ENCODE results near the gene ICA1. TPM values are rescaled to one million over a fixed set of nuclear protein-coding genes. Genes with fewer than 3 reads are reported as not detected.
A peak's percentile ranks its signal among the peaks of the same experiment; 100 is the strongest.

Gene ICA1
- total RNA-seq, 2 experiments from 2014 or later = 0.57 to 1.0 TPM

- POLR2A ChIA-PET = no interaction called here
- Mint-ChIP-seq H3K4me1 (peaks cover 2% of the 10 kb centered on the region), H3K27me3 (peaks cover 7% of the 10 kb centered on the region), H3K9me3 (ENCODE audit: low read depth) (no peaks in the 10 kb centered on the region), H3K27ac (no peak overlapping the region), H3K36me3 (ENCODE audit: low read depth) (no peaks in the 10 kb centered on the region), H3K4me3 (no peak overlapping the region)
- intact Hi-C loops (cut with DNase I, micrococcal nuclease) = no loop called here
- CTCF ChIA-PET = interaction anchor here (0.6 to 2.0 kb wide), 2 partner anchors 75 to 309 kb away, joined by 3 to 10 read pairs; no protein-coding TSS in a partner anchor
- DNase-seq (no peak), ATAC-seq (no peak)
These were observed 40.9 kb downstream of the ICA1 start for GRCh38 chr7:8221101-8221495.

GRCh38 chr7:8220376-8221100 is 41.4 kb downstream of the ICA1 start:
- no peak for DNase-seq
- no peaks in the 10 kb centered on the region for H3K9me3 Mint-ChIP-seq (ENCODE audit: low read depth)
- CTCF ChIA-PET = interaction anchor here (0.6 to 2.0 kb wide), 2 partner anchors 76 to 308 kb away, joined by 3 to 10 read pairs; no protein-coding TSS in a partner anchor
- H3K4me1 Mint-ChIP-seq = peaks cover 2% of the 10 kb centered on the region
- H3K27ac Mint-ChIP-seq = no peak overlapping the region
- no peak overlapping the region for H3K4me3 Mint-ChIP-seq
- intact Hi-C loops (cut with DNase I, micrococcal nuclease) = no loop called here
- no peak for ATAC-seq
- H3K36me3 Mint-ChIP-seq (ENCODE audit: low read depth) = no peaks in the 10 kb centered on the region
- H3K27me3 Mint-ChIP-seq = peaks cover 5% of the 10 kb centered on the region
- POLR2A ChIA-PET = no interaction called here

GRCh38 chr7:8217200-8218068 is 44.5 kb downstream of the ICA1 start:
- intact Hi-C loops (cut with DNase I, micrococcal nuclease) = loop anchor here (1.0 to 10.0 kb wide), 13 partner anchors 79 to 1253 kb away; partner anchors contain the start of gene MIOS (in 1 of the 2)
- Mint-ChIP-seq H3K9me3 (ENCODE audit: low read depth) (no peaks in the 10 kb centered on the region), H3K36me3 (ENCODE audit: low read depth) (no peaks in the 10 kb centered on the region), H3K4me1 (peaks cover 2% of the 10 kb centered on the region), H3K27ac (no peak overlapping the region), H3K4me3 (no peak overlapping the region), H3K27me3 (no peaks in the 10 kb centered on the region)
- peak; percentile 49 for ATAC-seq
- CTCF ChIA-PET = interaction anchor here (0.6 to 3.1 kb wide), 21 partner anchors 8 to 697 kb away, joined by 3 to 21 read pairs (median 3); partner anchors contain the start of genes RPA3 and UMAD1
- POLR2A ChIA-PET = interaction anchor here (0.7 kb wide), 1 partner anchor 291 kb away, joined by 3 read pairs; no protein-coding TSS in a partner anchor
- DNase-seq = no peak

GRCh38 chr7:8216334-8216690 is 45.7 kb downstream of the ICA1 start:
- Mint-ChIP-seq H3K27me3 (no peaks in the 10 kb centered on the region), H3K4me1 (peaks cover 2% of the 10 kb centered on the region), H3K9me3 (ENCODE audit: low read depth) (no peaks in the 10 kb centered on the region), H3K27ac (no peak overlapping the region), H3K4me3 (no peak overlapping the region), H3K36me3 (ENCODE audit: low read depth) (no peaks in the 10 kb centered on the region)
- no peak for ATAC-seq
- DNase-seq = no peak
- POLR2A ChIA-PET = no interaction called here
- CTCF ChIA-PET = interaction anchor here (0.9 to 3.1 kb wide), 14 partner anchors 8 to 1113 kb away, joined by 3 to 21 read pairs (median 4); no protein-coding TSS in a partner anchor
- intact Hi-C loops (cut with DNase I, micrococcal nuclease) = loop anchor here (2.0 to 10.0 kb wide), 9 partner anchors 80 to 1252 kb away; partner anchors contain the start of gene MIOS (in 1 of the 2)

- H3K36me3 Mint-ChIP-seq (ENCODE audit: low read depth) = no peaks in the 10 kb centered on the region
- ATAC-seq (no peak), DNase-seq (no peak)
- H3K9me3 Mint-ChIP-seq (ENCODE audit: low read depth) = no peaks in the 10 kb centered on the region
- intact Hi-C loops (cut with DNase I, micrococcal nuclease) = loop anchor here (2.0 to 10.0 kb wide), 9 partner anchors 81 to 1251 kb away; partner anchors contain the start of gene MIOS (in 1 of the 2)
- peaks cover 2% of the 10 kb centered on the region for H3K4me1 Mint-ChIP-seq
- no peak overlapping the region for H3K27ac Mint-ChIP-seq
- ChIA-PET CTCF (interaction anchor here (0.9 to 3.1 kb wide), 14 partner anchors 10 to 1112 kb away, joined by 3 to 21 read pairs (median 4); no protein-coding TSS in a partner anchor), POLR2A (no interaction called here)
- H3K27me3 Mint-ChIP-seq = no peaks in the 10 kb centered on the region
- H3K4me3 Mint-ChIP-seq = no peak overlapping the region
These were observed 46.2 kb downstream of the ICA1 start for GRCh38 chr7:8215648-8216333.

- Mint-ChIP-seq H3K36me3 (ENCODE audit: low read depth) (no peaks in the 10 kb centered on the region), H3K4me3 (no peak overlapping the region), H3K9me3 (ENCODE audit: low read depth) (no peaks in the 10 kb centered on the region), H3K27ac (peak overlapping the region; percentile 14), H3K4me1 (peaks cover 2% of the 10 kb centered on the region), H3K27me3 (no peaks in the 10 kb centered on the region)
- ATAC-seq (peak; percentile 61), DNase-seq (no peak)
- intact Hi-C loops (cut with DNase I, micrococcal nuclease) = loop anchor here in 1 of 2 experiments (10.0 kb wide), 2 partner anchors 650 to 1250 kb away; partner anchors contain the start of gene MIOS
- CTCF ChIA-PET = interaction anchor here (0.9 to 2.7 kb wide), 8 partner anchors 9 to 618 kb away, joined by 3 to 13 read pairs (median 4); no protein-coding TSS in a partner anchor
- POLR2A ChIA-PET = no interaction called here
These were observed 47.6 kb downstream of the ICA1 start for GRCh38 chr7:8214244-8214824.

GRCh38 chr7:8213381-8213780 is 48.6 kb downstream of the ICA1 start:
- Mint-ChIP-seq H3K9me3 (ENCODE audit: low read depth) (no peaks in the 10 kb centered on the region), H3K27ac (no peak overlapping the region), H3K27me3 (no peaks in the 10 kb centered on the region), H3K36me3 (ENCODE audit: low read depth) (no peaks in the 10 kb centered on the region), H3K4me3 (no peak overlapping the region), H3K4me1 (peaks cover 2% of the 10 kb centered on the region)
- DNase-seq (no peak), ATAC-seq (no peak)
- intact Hi-C loops (cut with DNase I, micrococcal nuclease) = loop anchor here in 1 of 2 experiments (10.0 kb wide), 2 partner anchors 649 to 1249 kb away; partner anchors contain the start of gene MIOS
- ChIA-PET POLR2A (no interaction called here), CTCF (interaction anchor here (2.7 kb wide), 1 partner anchor 532 kb away, joined by 13 read pairs; no protein-coding TSS in a partner anchor)

- ATAC-seq (no peak), DNase-seq (no peak)
- POLR2A ChIA-PET = no interaction called here
- H3K27me3 Mint-ChIP-seq = no peaks in the 10 kb centered on the region
- no peaks in the 10 kb centered on the region for H3K9me3 Mint-ChIP-seq (ENCODE audit: low read depth)
- no peak overlapping the region for H3K4me3 Mint-ChIP-seq
- no peak overlapping the region for H3K27ac Mint-ChIP-seq
- peaks cover 2% of the 10 kb centered on the region for H3K4me1 Mint-ChIP-seq
- no peaks in the 10 kb centered on the region for H3K36me3 Mint-ChIP-seq (ENCODE audit: low read depth)
- CTCF ChIA-PET = interaction anchor here (0.6 kb wide), 1 partner anchor 176 kb away, joined by 3 read pairs; no protein-coding TSS in a partner anchor
- intact Hi-C loops (cut with DNase I, micrococcal nuclease) = loop anchor here in 1 of 2 experiments (10.0 kb wide), 2 partner anchors 648 to 1248 kb away; partner anchors contain the start of gene MIOS
These were observed 49.3 kb downstream of the ICA1 start for GRCh38 chr7:8212638-8213037.

- H3K9me3 Mint-ChIP-seq (ENCODE audit: low read depth) = no peaks in the 10 kb centered on the region
- no peaks in the 10 kb centered on the region for H3K27me3 Mint-ChIP-seq
- intact Hi-C loops (cut with DNase I, micrococcal nuclease) = loop anchor here in 1 of 2 experiments (10.0 kb wide), 2 partner anchors 647 to 1247 kb away; partner anchors contain the start of gene MIOS
- H3K4me1 Mint-ChIP-seq = no peaks in the 10 kb centered on the region
- DNase-seq = no peak
- no peak for ATAC-seq
- H3K4me3 Mint-ChIP-seq = no peak overlapping the region
- POLR2A ChIA-PET = no interaction called here
- H3K36me3 Mint-ChIP-seq (ENCODE audit: low read depth) = no peaks in the 10 kb centered on the region
- CTCF ChIA-PET = interaction anchor here (0.9 kb wide), 1 partner anchor 235 kb away, joined by 4 read pairs; no protein-coding TSS in a partner anchor
- no peak overlapping the region for H3K27ac Mint-ChIP-seq
These were observed 50.3 kb downstream of the ICA1 start for GRCh38 chr7:8211725-8212096.

Data from activated CD4-positive, alpha-beta T cell treated with anti-CD3 and anti-CD28 coated beads for 36 hours (primary cell).